Liver (tissue), 3 donors: ENCODE measurements around the gene SETD1B.

Experiments used
- ATF3 ChIP-seq: IDR thresholded peaks from 2 replicates; pipeline ENCODE4 v1.6.1; 2016; ENCODE audit warnings: antibody characterized with exemption
- EGR1 ChIP-seq, 2 donors: IDR thresholded peaks; 2 replicates each; pipeline ENCODE4 v1.6.1; 2016 to 2018; ENCODE audit warnings: antibody characterized with exemption in 2 of 2, low read depth in 2 of 2
- FOXA1 ChIP-seq: IDR thresholded peaks from 2 replicates; pipeline ENCODE4 v1.6.1; 2016; ENCODE audit warnings: antibody characterized with exemption
- GABPA ChIP-seq, 2 donors: IDR thresholded peaks in 1 of 2; conservative IDR thresholded peaks in 1 of 2; 2 replicates each; pipeline ENCODE4 v1.6.1; 2016; ENCODE audit warnings: antibody characterized with exemption in 2 of 2, mild to moderate bottlenecking in 1 of 2, moderate library complexity in 1 of 2
- NR2F2 ChIP-seq: IDR thresholded peaks from 2 replicates; pipeline ENCODE4 v1.6.1; 2016; ENCODE audit warnings: antibody characterized with exemption
- RAD21 ChIP-seq, 2 donors: IDR thresholded peaks; 2 replicates each; pipeline ENCODE4 v1.6.1; 2016; ENCODE audit warnings: antibody characterized with exemption in 2 of 2, mild to moderate bottlenecking in 2 of 2
- SP1 ChIP-seq: IDR thresholded peaks from 2 replicates; pipeline ENCODE4 v1.6.1; 2018; ENCODE audit warnings: antibody characterized with exemption, mild to moderate bottlenecking
- TAF1 ChIP-seq: conservative IDR thresholded peaks from 2 replicates; pipeline ENCODE4 v1.6.1; 2016; ENCODE audit warnings: antibody characterized with exemption, mild to moderate bottlenecking
- TF ChIP-seq, protein P1 (sequence below): fragments of 150-350 bp; IDR thresholded peaks from 2 replicates; pipeline ENCODE4 v1.5.1; 2017; ENCODE audit warnings: improper control_type of control experiment, low read depth, low read length; ENCODE audit not compliant: missing input control
- donor health status: healthy.
- donor health status: healthy.

DNA sequence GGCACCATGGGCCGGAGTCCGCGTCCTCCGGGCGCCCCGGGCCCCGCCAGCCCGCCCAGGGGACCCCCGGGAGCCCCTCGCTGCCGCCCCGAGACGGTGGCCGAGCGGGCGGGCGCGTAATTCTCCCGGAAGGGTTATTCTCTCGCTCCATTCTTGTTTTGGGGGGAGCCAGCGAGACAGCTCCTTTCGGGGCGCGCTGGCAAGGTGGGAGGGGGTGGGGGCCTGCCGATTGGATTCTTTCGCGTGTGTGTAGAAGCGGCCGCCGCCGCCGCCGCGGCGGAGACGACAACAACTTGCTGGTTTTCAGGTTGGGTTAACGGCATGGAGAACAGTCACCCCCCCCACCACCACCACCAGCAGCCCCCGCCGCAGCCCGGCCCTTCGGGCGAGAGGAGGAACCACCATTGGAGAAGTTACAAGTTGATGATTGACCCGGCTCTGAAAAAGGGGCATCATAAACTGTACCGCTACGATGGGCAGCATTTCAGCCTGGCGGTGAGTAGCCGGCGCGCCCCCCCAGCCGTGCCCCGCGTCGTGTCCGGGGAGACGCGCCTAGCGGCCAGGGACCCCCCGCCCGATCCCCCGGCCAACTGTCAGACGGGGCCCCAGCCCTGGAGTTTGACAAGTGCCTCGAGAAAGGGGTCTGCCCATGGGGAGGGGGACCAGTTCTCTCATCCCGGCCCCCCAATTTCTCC lies 755 bp downstream of the SETD1B start:
- TF ChIP-seq, protein P1, sequence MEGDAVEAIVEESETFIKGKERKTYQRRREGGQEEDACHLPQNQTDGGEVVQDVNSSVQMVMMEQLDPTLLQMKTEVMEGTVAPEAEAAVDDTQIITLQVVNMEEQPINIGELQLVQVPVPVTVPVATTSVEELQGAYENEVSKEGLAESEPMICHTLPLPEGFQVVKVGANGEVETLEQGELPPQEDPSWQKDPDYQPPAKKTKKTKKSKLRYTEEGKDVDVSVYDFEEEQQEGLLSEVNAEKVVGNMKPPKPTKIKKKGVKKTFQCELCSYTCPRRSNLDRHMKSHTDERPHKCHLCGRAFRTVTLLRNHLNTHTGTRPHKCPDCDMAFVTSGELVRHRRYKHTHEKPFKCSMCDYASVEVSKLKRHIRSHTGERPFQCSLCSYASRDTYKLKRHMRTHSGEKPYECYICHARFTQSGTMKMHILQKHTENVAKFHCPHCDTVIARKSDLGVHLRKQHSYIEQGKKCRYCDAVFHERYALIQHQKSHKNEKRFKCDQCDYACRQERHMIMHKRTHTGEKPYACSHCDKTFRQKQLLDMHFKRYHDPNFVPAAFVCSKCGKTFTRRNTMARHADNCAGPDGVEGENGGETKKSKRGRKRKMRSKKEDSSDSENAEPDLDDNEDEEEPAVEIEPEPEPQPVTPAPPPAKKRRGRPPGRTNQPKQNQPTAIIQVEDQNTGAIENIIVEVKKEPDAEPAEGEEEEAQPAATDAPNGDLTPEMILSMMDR: no peak
- TF ChIP-seq TAF1 (no peak), ATF3 (no peak), SP1 (no peak), GABPA (IDR thresholded peaks at IDR 0.05 in 1 of 2, conservative IDR thresholded peaks at IDR 0.05 in 1 of 2) (no peak), FOXA1 (no peak), NR2F2 (no peak), EGR1 (IDR thresholded peaks at IDR 0.05; ENCODE audit: low read depth in 2 of 2) (no peak), RAD21 (IDR thresholded peaks at IDR 0.05) (no peak)
